Measurements from ENCODE around the gene RFTN1.
A peak's percentile ranks its signal among the peaks of the same experiment; 100 is the strongest.

RFTN1 gene

GRCh38 chr3:16372362-16373292 lies 140.9 kb downstream of the RFTN1 start:
- DNase-seq: peak; percentile 90

- peak; percentile 61 for DNase-seq
Measured at GRCh38 chr3:16370872-16371740, 142.4 kb downstream of the RFTN1 start.

- no peak for DNase-seq
Measured at GRCh38 chr3:16370503-16370871, 143.0 kb downstream of the RFTN1 start.

- no peak for DNase-seq
Measured at GRCh38 chr3:16369885-16370284, 143.6 kb downstream of the RFTN1 start.

- no peak for DNase-seq
Measured at GRCh38 chr3:16369276-16369675, 144.2 kb downstream of the RFTN1 start.

- DNase-seq: no peak
Measured at GRCh38 chr3:16366581-16366980, 146.9 kb downstream of the RFTN1 start.

- no peak for DNase-seq
Measured at GRCh38 chr3:16365491-16366128, 147.9 kb downstream of the RFTN1 start.

GRCh38 chr3:16364963-16365362 lies 148.5 kb downstream of the RFTN1 start:
- no peak for DNase-seq

- DNase-seq: no peak
Measured at GRCh38 chr3:16364323-16364722, 149.2 kb downstream of the RFTN1 start.

- no peak for DNase-seq
Measured at GRCh38 chr3:16363636-16364035, 149.9 kb downstream of the RFTN1 start.

- no peak for DNase-seq
Measured at GRCh38 chr3:16362770-16363169, 150.7 kb downstream of the RFTN1 start.

- no peak for DNase-seq
Measured at GRCh38 chr3:16361087-16361486, 152.4 kb downstream of the RFTN1 start.

- peak; percentile 85 for DNase-seq
Measured at GRCh38 chr3:16359331-16359730, 154.2 kb downstream of the RFTN1 start.

GRCh38 chr3:16358336-16358735 lies 155.2 kb downstream of the RFTN1 start:
- DNase-seq: no peak

- DNase-seq: peak; percentile 34
Measured at GRCh38 chr3:16357186-16358121, 156.0 kb downstream of the RFTN1 start.

- no peak for DNase-seq
Measured at GRCh38 chr3:16355828-16356227, 157.7 kb downstream of the RFTN1 start.

- DNase-seq: no peak
Measured at GRCh38 chr3:16354291-16354690, 159.2 kb downstream of the RFTN1 start.

- no peak for DNase-seq
Measured at GRCh38 chr3:16352428-16352827, 161.1 kb downstream of the RFTN1 start.

- DNase-seq: no peak
Measured at GRCh38 chr3:16350597-16351318, 162.7 kb downstream of the RFTN1 start.

GRCh38 chr3:16349986-16350596 lies 163.4 kb downstream of the RFTN1 start:
- no peak for DNase-seq

- DNase-seq: no peak
Measured at GRCh38 chr3:16347548-16347947, 166.0 kb downstream of the RFTN1 start.
